NCI-H1048 (cell line): Measurements from ENCODE around the gene ARAP1.

Experiments
- DNase-seq: peaks from one replicate; lab custom pipeline; 2025; lab: John Stamatoyannopoulos, UW

The ARAP1 gene

DNA sequence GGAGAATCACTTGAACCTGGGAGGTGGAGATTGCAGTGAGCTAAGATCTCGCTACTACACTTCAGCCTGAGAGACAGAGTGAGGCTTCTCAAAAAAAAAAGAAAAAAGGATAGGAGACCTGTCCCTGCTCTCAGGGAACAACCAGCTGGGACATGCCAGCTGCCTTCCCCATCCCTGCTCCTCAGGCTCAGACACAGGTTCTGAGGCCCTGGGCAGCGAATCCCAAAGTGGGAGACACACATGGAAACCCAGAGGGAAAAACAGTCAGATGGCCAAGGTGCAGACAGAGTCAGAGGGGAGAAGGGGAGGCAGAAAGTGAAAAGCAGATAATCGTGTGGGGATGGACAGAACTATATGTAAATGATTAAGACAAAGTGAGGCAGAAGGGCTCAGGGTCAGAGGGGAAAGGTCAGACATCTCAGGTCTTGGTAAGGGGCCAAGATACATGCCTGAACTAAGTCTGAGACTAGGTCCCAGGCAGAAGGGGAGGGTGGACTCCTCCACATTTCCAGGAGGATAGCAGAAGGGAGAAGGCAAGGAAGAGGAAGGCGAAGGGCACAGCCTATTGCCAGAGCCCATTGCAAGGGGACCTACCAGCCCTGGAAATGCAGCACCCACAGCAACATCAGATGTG, 27.4 kb upstream of the ARAP1 start:
- DNase-seq: no peak

DNA sequence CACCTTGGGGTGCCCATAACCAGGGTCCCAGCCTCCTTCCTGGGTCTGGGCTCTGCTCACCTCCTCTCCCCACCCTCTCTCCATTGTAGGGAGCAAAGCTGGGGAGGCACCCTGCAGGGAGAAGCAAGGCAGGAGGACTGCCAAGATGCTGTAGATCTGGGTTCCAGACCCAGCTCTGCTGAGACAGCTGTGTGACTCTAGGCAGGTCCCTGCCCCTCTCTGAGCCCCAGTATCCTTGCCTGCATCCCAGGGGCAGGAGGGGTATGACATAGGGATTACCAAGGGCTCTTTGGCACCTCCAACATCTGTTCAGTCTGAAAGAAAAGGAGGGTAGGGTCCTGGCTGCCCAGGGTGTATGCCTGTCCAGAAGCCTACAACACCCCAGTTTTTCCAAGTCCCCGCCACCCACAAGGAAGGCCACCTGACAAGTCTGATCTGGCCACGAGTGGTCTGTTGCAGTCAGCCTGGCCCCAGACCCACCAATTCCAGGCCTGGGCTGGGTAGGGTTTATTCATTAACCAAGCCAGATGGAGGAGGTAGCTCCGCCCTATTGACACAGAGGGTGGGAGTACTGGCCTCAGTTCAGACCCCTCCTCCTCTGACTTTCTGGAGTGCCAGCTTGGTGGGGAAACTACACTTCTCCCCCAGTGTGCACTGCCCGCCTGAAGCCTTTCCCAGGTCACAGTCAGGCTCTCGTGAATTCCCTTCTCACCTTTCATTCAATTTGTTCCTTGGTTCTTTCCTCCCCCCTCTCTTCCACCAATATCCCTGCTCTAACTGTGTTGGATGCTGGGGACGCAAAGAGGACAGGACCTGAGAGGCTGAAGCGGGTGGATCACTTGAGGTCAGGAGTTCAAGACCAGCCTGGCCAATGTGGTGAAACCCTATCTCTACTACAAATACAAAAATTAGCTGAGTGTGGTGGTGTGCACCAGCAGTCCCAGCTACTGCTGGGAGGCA, 26.6 kb upstream of the ARAP1 start:
- no peak for DNase-seq

DNA sequence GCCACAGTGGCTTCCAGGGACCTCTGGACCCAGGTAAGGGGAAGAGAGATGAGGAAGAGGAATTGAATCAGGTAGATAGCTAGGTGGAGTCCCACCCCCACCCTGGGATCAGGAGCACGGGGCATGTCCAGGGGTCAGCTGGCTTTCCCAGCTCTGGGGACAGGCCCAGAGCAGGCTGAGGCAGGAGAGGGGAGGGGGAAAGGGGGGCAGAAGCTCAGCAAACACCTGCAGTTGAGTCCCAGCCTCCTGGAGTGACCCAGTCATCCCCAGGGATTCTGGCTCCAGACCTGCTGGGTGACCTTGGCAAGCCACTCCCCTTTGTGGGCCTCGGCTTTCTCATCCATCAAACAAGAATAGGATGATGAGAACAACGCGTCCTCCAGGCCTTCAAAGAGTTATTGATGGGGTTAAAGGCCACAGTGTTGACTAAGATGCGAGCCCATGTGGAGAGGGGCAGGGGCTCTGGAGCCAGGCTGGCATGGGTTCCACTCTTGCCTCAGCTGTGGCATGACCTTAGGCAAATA, 25.6 kb upstream of the ARAP1 start:
- no peak for DNase-seq

DNA sequence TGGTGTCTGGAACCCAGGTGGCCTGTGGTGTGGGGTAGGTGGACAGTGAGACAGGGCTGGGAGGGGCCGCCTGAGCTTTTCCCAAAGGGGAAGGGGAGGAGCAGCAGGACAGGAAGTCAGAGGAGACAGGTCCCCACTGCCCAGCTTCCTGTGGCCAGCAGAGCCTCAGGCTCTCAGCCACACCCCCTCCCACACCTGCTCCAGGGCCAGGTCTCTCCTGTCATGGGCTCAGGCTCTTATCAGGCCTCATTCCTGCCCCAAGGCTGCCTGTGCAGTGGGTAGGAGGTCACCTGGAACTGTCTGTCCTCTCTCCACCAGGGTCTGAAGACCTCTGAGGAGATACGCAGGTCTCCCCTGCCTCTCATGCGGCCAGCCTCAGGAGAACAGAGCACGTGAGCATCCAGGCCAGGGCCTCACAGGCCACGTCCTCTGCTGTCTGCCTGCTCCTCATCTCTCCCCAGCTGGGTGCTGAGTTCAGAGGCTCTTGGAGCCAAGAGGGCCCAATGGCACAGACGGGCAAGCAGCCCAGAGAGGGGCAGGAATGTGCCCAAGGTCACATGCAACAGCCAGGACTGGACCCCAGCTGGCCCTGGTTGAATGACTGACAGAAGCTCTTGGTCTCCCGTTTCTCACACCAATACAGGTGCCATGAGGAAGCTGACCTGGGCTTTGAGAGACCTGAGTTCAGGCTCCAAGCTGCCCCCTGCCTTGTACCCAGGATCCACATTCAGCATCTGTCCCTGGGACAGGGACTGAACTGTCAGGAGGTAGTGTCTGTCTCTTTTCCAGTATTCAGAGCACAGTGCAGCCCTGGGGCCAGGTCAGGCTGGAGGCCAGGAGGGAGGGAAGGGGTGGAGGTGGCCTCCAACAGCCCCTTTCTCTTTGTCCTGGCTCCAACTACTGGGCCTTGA, 24.9 kb upstream of the ARAP1 start:
- DNase-seq: no peak

DNA sequence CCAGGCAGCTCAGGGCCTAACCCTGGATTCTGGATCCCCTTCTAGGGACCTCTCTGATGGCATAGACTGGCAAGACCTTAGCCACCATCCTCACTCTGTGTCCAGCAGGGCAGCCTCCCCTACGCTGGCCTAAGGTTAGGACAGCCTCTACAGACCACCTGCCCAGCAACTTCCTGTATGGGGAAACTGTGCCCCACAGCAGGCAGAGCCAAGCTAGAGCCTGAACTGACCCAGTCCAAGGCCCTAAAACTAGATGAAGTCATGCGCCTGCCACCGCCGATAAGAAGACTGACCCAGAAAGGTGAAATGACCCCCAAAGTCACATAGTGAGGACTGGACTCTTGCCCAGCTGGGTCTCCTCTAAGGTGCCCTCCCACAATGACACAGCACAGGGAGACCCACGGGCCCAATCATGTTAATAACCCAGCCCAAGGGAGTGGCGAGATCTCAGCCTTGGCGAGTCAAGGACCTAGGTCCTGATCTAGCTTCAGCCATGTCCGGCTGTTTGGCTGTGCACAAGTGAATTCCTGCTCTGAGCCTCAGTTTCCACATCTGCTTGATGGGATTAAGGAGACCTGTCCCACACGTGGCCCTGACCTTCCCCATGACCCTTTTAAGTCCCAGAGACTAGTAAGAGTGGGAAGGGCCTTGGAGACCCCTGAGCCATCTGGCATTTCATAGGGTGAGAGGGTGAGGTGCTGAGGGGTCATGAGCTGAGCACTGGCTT, 24.1 kb upstream of the ARAP1 start:
- DNase-seq: no peak

DNA sequence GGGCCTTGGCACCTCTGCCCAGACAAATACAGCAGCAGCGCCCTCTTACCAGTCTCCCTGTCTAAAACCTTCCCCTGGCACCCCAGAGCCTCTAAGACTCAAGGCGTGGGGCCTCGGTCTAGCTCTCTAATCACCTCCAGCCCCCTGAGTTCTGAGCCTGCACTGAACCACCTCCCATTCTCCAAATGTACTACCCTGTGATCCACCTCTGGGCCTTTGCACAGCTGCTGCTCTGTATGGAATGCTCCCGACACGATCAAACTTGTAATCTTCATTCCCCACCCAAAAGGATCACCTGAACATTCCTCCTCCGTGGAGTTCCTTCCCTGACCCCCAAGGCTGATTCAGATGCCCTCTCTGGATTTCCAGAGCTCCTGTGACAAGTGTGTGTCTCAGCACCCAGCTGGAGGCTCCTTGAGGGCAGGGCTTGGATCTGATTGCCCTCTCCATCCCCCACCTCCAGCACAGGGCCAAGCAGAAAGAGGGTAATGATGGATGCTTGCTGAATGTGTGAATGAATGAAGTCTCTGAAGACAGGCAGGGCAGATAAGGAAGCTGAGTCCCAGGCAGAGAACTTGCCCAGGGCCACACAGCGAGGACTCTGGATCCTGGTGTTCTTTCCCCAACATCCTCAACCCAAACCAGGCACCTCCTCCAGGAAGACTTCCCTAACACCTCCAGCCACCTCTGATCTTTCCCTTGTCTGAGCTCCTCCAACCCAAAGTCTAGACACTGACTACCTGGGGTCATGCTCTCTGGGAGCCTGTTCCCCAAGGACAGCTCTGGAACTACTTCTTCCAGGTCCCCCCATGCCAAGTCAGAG, 23.3 kb upstream of the ARAP1 start:
- DNase-seq: no peak

DNA sequence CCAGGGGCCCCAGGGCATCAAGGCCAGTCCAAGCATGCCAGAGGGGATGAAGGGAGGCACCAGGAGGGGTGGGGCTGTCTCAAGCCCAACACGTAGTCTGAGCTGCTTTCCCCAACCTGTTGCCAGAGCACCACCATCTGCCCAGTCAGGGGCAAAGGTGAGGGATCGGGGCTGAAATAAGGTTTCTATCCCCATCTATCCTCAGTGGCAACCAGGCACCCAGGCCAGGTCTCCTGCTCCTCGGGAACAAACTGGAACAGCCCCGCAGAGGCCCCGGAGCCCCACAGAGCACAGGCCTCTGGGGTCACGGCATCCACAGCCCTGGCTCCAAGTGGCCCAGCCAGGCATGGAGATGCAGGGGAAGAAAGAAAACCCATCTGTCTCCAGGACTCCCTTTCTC, 22.3 kb upstream of the ARAP1 start:
- no peak for DNase-seq

DNA sequence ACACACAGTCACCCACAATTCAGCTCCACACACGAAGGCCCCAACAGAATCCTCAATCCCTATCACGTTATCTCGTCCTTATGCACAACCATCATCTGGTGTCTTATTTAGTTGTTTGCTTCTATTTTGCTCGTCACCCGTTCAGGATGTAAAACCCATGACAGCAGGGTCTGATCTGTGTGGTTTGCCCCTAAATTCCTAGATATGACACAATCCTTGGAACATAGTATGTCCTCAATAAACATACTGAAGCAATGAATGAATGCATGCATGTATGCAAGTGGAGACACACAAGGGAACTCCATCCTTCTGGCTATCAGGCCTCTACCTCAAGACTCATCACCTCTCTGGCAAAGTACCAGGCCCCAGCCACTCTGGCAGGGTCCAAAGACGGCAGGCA, 21.5 kb upstream of the ARAP1 start:
- DNase-seq: no peak

DNA sequence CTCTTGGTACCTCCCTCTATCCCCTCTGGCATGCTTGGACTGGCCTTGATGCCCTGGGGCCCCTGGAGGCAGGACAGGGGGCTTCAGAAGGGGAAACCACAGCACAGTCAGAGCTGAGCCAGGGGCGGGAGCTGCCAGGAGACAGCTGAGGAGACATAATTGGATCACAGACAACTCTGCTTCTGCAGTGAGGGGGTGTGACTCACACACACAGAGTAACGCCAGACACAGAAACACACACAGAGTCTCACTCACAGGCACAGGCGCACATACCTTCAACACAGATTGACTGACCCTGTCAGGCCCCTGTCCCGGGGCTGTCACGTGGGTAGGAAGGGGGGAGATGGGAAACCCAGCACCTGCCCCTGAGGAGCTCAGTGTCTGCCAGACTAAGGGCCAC, 21.1 kb upstream of the ARAP1 start:
- DNase-seq: no peak

DNA sequence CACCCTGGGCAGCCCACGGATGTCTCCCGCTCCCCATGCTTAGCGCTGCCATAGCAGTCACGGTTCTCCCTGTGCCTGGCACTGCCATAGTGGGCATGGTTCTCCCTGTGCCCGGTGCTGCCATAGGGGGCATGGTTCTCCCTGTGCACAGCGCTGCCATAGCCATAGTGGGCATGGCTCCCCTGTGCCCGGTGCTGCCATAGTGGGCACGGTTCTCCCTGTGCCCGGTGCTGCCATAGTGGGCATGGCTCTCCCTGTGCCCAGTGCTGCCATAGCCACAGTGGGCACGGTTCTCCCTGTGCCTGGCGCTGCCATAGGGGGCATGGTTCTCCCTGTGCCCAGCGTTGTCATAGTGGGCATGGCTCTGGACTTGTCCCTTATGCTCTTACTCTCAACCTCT, 19.9 kb upstream of the ARAP1 start:
- DNase-seq: no peak

DNA sequence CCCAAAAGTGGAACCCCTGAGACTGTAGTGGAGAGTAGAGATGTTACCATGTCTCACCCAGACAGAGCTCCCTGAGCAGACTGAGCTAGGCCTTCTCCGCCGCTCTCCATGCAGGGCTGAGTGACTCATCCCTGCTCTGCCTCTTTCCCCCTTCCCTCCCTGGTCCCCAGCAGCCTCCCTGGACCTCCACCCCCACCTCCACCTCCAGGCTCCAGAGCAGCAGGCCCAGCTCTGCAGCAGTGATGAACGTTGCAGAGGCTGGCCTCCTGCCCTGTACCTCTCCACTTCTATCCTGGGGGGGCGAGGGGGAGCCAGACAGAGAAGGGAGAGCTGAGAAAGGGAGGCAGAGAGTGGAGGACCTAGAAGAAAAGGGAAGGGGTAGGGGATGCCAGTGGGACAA, 19.3 kb upstream of the ARAP1 start:
- no peak for DNase-seq

DNA sequence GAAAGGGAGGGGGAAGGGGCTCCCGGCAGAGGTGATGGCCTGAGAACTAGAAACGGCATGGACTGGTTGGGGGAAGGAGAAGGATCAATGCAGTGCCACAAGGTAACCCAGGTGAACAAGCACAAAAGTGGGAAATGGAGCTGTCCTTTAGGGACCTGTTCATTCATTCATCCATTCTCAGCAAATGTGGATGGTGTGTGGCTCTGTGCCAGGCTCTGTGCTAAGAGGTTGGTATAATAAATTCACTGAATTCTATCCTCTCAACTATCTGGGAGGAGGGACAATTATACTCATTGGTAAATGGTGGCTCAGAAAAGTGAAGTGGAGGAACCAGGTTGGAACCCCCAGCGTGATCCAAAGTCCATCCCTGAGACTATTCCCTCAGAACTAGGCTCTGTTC, 18.6 kb upstream of the ARAP1 start:
- DNase-seq: no peak

DNA sequence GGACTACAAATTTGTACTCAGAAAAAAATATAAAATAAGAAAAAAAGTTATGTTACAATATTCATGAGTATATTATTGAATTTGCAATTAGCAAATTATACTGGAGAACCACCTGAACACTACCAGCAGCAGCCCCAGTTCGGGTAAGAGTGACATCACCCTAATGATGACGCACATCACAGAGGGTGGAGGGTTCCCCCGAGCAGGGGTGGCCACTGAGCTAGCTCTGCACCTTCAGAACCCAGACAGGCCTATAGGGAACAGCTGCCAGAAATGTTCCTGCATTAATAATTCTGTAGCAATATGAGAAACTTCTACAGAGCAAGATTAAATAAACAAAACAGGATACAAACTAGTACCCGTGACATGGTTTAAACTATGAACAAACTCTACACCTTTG, 17.5 kb upstream of the ARAP1 start:
- DNase-seq: no peak

DNA sequence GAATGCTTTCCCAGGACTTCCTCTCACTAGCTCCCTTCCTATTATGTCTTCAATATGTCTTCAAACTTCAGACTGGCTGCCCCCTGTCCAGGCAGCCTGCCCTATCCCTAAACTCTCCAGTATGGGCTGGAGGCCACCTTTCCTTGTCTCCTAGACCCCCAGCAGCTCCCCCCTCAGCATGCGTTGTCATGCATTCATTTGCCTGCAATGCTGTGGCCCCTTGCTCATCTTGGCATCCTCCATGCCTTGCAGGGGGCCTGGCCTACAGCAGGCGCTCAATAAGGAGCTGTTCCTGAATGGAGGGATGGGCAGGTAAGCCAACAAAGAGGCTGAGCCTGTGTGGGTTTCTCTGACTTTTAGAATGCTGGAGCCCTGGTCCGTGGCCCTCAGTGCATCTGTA, 16.4 kb upstream of the ARAP1 start:
- no peak for DNase-seq

DNA sequence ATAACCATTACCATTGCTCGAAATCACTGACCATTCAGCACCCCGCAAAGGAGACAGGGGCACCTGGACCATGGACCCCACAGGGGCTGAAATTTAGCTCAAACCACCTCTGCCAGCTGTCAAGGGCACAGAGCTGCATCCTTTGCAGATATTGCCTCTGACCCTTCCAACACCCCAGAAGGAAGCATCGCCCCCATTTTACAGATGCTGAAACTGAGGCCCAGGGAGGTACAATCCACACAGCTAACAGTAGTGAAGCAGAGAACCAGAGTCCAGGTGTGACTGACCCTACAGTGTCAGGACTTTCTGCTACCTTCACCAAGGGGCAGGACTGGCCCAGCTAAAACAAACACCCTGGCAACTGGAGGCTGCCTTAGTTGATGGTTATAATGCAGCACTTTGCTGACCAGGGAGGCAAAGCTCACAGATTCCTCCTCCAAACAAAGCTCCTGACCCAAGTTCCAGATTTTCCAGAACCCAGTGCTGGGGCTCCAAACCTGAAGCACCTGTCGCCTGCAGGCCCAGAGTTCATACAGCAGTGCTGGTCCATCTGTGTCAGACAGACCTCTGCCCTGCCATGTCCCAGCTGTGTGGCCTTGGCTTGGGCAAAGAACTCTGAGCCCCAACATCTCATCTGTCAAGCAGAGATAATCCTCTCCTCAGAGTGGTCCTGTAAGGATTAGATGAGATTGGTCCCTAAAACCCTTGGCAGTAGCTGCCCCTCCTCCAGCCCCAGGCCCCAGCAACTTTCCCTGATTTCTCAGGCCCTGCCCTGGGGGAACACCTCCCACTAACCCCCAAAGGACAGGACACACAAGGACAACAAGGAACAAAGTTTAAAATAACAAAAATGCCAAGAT, 15.2 kb upstream of the ARAP1 start:
- no peak for DNase-seq

DNA sequence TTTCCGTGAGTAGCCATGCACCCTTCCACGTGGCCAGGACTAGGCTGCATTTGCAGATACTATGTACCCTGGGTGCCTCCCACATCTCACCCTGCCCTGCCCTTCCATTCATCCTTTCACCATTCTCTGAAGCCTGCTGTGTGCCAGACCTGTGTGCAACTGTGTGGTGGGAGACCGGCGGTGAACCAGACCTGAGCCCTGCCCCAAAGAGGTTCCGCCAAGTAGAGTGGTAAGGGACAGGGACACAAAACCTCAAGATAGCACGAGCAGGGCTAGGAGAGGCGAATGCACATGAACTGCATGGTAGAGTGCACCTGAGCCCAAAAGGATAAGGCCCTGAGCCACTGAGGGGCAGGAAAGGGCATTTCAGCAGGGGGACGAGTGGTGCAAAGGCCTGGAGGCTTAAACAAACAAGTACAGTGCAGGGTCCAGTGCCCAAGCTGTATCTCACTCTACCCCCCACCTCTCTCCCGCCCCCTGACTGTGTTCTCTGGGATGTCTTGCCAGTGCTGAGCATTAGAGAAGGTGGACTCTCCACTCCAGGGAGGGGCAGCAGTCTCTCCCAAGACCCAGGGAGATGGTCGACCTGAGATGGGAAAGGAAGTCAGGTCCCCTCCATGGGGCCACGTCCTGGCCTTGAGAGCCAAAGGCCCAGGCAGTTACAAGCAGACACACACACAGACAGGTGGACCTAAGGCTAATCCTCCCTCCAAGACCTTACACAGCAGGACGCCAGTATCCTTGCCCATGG, 14.1 kb upstream of the ARAP1 start:
- no peak for DNase-seq

DNA sequence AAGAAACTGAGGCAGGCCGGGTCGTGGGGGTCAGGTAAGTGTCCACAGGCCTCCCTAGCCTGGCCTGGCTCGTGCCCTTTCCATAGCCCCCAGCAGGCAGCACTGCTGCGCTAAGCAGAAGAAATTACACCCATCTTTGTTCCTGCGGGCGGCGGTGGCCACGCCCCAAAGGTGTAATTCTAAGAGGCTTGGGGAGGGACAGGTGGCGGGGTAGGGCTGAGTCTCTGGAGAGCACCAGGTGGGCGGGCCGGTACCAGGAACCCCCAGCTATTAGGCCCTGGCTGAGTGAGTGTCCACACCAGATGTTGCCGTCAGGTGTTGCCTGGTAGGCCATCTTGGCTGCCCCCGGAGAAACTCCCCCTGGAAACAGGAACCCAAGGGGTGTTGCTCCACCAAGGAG, 12.3 kb upstream of the ARAP1 start:
- DNase-seq: no peak

DNA sequence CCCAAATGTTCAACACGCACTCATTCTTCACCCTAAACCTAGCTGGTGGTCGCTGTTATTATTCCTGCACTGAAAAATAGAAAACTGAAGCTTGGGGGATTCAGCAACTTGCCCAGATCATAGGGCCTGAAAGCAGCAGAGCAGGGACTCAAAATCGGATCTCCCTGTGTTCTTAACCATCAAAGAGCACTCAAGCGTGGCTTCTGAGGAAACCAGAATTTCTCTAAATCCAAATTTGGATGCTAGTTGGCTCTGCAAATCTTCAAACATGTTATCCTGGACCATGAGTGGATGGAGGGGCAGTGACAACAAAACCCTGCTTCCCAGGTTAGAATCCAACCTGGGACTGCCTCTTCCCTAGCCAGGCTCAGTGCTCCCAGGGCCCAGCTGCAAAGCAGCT, 11.6 kb upstream of the ARAP1 start:
- DNase-seq: no peak
